ENCODE measurements around the gene TMEM50B.

TMEM50B gene

GRCh38 chr21:33487996-33488395, 8.2 kb upstream of the TMEM50B start:
- no peaks in the 10 kb centered on the region for H3K36me3 ChIP-seq
- H3K27ac ChIP-seq = no peak overlapping the region
- no peak for TF ChIP-seq CTCF (IDR thresholded peaks at IDR 0.05; ENCODE audit: low read depth, low read length)
- H3K27me3 ChIP-seq (ENCODE audit: insufficient read depth, low read depth, severe bottlenecking) = no peaks in the 10 kb centered on the region
- no peak overlapping the region for H3K4me3 ChIP-seq (ENCODE audit: low read depth, low read length)
- H3K9me3 ChIP-seq (ENCODE audit: severe bottlenecking) = peaks cover 2% of the 10 kb centered on the region
- DNase-seq = no peak

GRCh38 chr21:33481314-33481943, 1.7 kb upstream of the TMEM50B start:
- no peak for DNase-seq
- Histone ChIP-seq H3K9me3 (ENCODE audit: severe bottlenecking) (peaks cover 2% of the 10 kb centered on the region), H3K27ac (no peak overlapping the region), H3K4me3 (ENCODE audit: low read depth, low read length) (no peak overlapping the region), H3K36me3 (no peaks in the 10 kb centered on the region), H3K27me3 (ENCODE audit: insufficient read depth, low read depth, severe bottlenecking) (no peaks in the 10 kb centered on the region)
- no peak for TF ChIP-seq CTCF (IDR thresholded peaks at IDR 0.05; ENCODE audit: low read depth, low read length)

- peak overlapping the region; percentile 55 for H3K4me3 ChIP-seq (ENCODE audit: low read depth, low read length)
- no peaks in the 10 kb centered on the region for H3K9me3 ChIP-seq (ENCODE audit: severe bottlenecking)
- no peaks in the 10 kb centered on the region for H3K36me3 ChIP-seq
- no peak for TF ChIP-seq CTCF (IDR thresholded peaks at IDR 0.05; ENCODE audit: low read depth, low read length)
- H3K27me3 ChIP-seq (ENCODE audit: insufficient read depth, low read depth, severe bottlenecking) = no peaks in the 10 kb centered on the region
- peak overlapping the region; percentile 80 for H3K27ac ChIP-seq
- DNase-seq = no peak
Measured at GRCh38 chr21:33480481-33481103, 818 bp upstream of the TMEM50B start.

- peak; percentile 23 for TF ChIP-seq CTCF (IDR thresholded peaks at IDR 0.05; ENCODE audit: low read depth, low read length)
- H3K4me3 ChIP-seq (ENCODE audit: low read depth, low read length) = peak overlapping the region; percentile 58
- H3K27ac ChIP-seq = peak overlapping the region; percentile 88
- H3K36me3 ChIP-seq = no peaks in the 10 kb centered on the region
- no peaks in the 10 kb centered on the region for H3K9me3 ChIP-seq (ENCODE audit: severe bottlenecking)
- H3K27me3 ChIP-seq (ENCODE audit: insufficient read depth, low read depth, severe bottlenecking) = no peaks in the 10 kb centered on the region
- DNase-seq = no peak
Measured at GRCh38 chr21:33478935-33479678, 667 bp downstream of the TMEM50B start.

- no peaks in the 10 kb centered on the region for H3K27me3 ChIP-seq (ENCODE audit: insufficient read depth, low read depth, severe bottlenecking)
- H3K27ac ChIP-seq = no peak overlapping the region; the same call in 1 of the 2 replicates
- no peak for TF ChIP-seq CTCF (IDR thresholded peaks at IDR 0.05; ENCODE audit: low read depth, low read length)
- DNase-seq = no peak
- peak overlapping the region; percentile 58 for H3K4me3 ChIP-seq (ENCODE audit: low read depth, low read length)
- H3K36me3 ChIP-seq = peaks cover 2% of the 10 kb centered on the region
- no peaks in the 10 kb centered on the region for H3K9me3 ChIP-seq (ENCODE audit: severe bottlenecking)
Measured at GRCh38 chr21:33478182-33478581, 1.6 kb downstream of the TMEM50B start.
